ENCODE data around the gene AKAP7.

The AKAP7 gene

GRCh38 chr6:131156411-131156810 is 21.1 kb downstream of the AKAP7 start:
- H3K27me3 Mint-ChIP-seq (ENCODE audit: low read depth) = no peaks in the 10 kb centered on the region
- no peaks in the 10 kb centered on the region for H3K9me3 Mint-ChIP-seq
- H3K4me1 Mint-ChIP-seq (ENCODE audit: low read depth) = no peaks in the 10 kb centered on the region
- no peak overlapping the region for H3K27ac Mint-ChIP-seq
- H3K4me3 Mint-ChIP-seq = no peak overlapping the region
- no peak for DNase-seq (ENCODE audit: low spot score)
- no peaks in the 10 kb centered on the region for H3K36me3 Mint-ChIP-seq (ENCODE audit: low read depth)

- Mint-ChIP-seq H3K4me1 (ENCODE audit: low read depth) (no peaks in the 10 kb centered on the region), H3K27ac (no peak overlapping the region), H3K9me3 (no peaks in the 10 kb centered on the region), H3K4me3 (no peak overlapping the region), H3K27me3 (ENCODE audit: low read depth) (no peaks in the 10 kb centered on the region), H3K36me3 (ENCODE audit: low read depth) (no peaks in the 10 kb centered on the region)
- no peak for DNase-seq (ENCODE audit: low spot score)
Observed at GRCh38 chr6:131159578-131159977, 24.3 kb downstream of the AKAP7 start.

- H3K4me3 Mint-ChIP-seq = no peak overlapping the region
- no peaks in the 10 kb centered on the region for H3K27me3 Mint-ChIP-seq (ENCODE audit: low read depth)
- no peaks in the 10 kb centered on the region for H3K9me3 Mint-ChIP-seq
- DNase-seq (ENCODE audit: low spot score) = no peak
- no peak overlapping the region for H3K27ac Mint-ChIP-seq
- H3K36me3 Mint-ChIP-seq (ENCODE audit: low read depth) = no peaks in the 10 kb centered on the region
- no peaks in the 10 kb centered on the region for H3K4me1 Mint-ChIP-seq (ENCODE audit: low read depth)
Observed at GRCh38 chr6:131160254-131160758, 25.0 kb downstream of the AKAP7 start.

GRCh38 chr6:131161987-131162386 is 26.7 kb downstream of the AKAP7 start:
- no peaks in the 10 kb centered on the region for H3K27me3 Mint-ChIP-seq (ENCODE audit: low read depth)
- H3K27ac Mint-ChIP-seq = no peak overlapping the region
- H3K4me3 Mint-ChIP-seq = no peak overlapping the region
- H3K9me3 Mint-ChIP-seq = no peaks in the 10 kb centered on the region
- no peaks in the 10 kb centered on the region for H3K36me3 Mint-ChIP-seq (ENCODE audit: low read depth)
- H3K4me1 Mint-ChIP-seq (ENCODE audit: low read depth) = no peaks in the 10 kb centered on the region
- no peak for DNase-seq (ENCODE audit: low spot score)

- H3K27me3 Mint-ChIP-seq (ENCODE audit: low read depth) = no peaks in the 10 kb centered on the region
- H3K4me1 Mint-ChIP-seq (ENCODE audit: low read depth) = no peaks in the 10 kb centered on the region
- H3K9me3 Mint-ChIP-seq = no peaks in the 10 kb centered on the region
- no peak overlapping the region for H3K27ac Mint-ChIP-seq
- no peak overlapping the region for H3K4me3 Mint-ChIP-seq
- DNase-seq (ENCODE audit: low spot score) = no peak
- no peaks in the 10 kb centered on the region for H3K36me3 Mint-ChIP-seq (ENCODE audit: low read depth)
Observed at GRCh38 chr6:131163886-131164285, 28.6 kb downstream of the AKAP7 start.

GRCh38 chr6:131164506-131164905 is 29.2 kb downstream of the AKAP7 start:
- no peak for DNase-seq (ENCODE audit: low spot score)
- Mint-ChIP-seq H3K27ac (no peak overlapping the region), H3K4me3 (no peak overlapping the region), H3K4me1 (ENCODE audit: low read depth) (no peaks in the 10 kb centered on the region), H3K27me3 (ENCODE audit: low read depth) (no peaks in the 10 kb centered on the region), H3K36me3 (ENCODE audit: low read depth) (no peaks in the 10 kb centered on the region), H3K9me3 (no peaks in the 10 kb centered on the region)

GRCh38 chr6:131167773-131168172 is 32.5 kb downstream of the AKAP7 start:
- no peak overlapping the region for H3K4me3 Mint-ChIP-seq
- no peaks in the 10 kb centered on the region for H3K27me3 Mint-ChIP-seq (ENCODE audit: low read depth)
- DNase-seq (ENCODE audit: low spot score) = no peak
- H3K27ac Mint-ChIP-seq = no peak overlapping the region
- no peaks in the 10 kb centered on the region for H3K36me3 Mint-ChIP-seq (ENCODE audit: low read depth)
- H3K9me3 Mint-ChIP-seq = no peaks in the 10 kb centered on the region
- no peaks in the 10 kb centered on the region for H3K4me1 Mint-ChIP-seq (ENCODE audit: low read depth)

GRCh38 chr6:131169613-131170012 is 34.3 kb downstream of the AKAP7 start:
- Mint-ChIP-seq H3K4me1 (ENCODE audit: low read depth) (no peaks in the 10 kb centered on the region), H3K36me3 (ENCODE audit: low read depth) (no peaks in the 10 kb centered on the region), H3K4me3 (no peak overlapping the region), H3K9me3 (no peaks in the 10 kb centered on the region), H3K27me3 (ENCODE audit: low read depth) (no peaks in the 10 kb centered on the region), H3K27ac (no peak overlapping the region)
- DNase-seq (ENCODE audit: low spot score) = no peak

DNA sequence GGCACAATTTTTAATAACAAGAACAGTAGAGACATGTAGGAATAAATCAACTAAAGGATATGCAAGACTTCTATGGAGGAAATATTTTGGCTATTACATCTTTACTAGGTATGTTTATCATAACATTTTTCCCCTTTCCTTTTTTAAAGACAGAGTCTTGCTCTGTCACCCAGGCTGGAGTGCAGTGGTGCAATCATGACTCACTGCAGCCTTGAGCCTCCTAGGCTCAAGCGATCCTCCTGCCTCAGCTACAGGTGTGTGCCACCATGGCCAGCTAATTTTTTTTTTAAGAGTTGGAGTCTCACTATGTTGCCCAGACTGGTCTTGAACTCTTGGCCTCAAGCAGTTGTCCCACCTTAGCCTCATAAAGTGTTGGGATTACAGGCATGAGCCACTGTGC is 37.0 kb downstream of the AKAP7 start:
- Mint-ChIP-seq H3K27me3 (ENCODE audit: low read depth) (no peaks in the 10 kb centered on the region), H3K36me3 (ENCODE audit: low read depth) (no peaks in the 10 kb centered on the region), H3K9me3 (no peaks in the 10 kb centered on the region), H3K27ac (no peak overlapping the region), H3K4me1 (ENCODE audit: low read depth) (no peaks in the 10 kb centered on the region), H3K4me3 (no peak overlapping the region)
- DNase-seq (ENCODE audit: low spot score) = no peak

DNA sequence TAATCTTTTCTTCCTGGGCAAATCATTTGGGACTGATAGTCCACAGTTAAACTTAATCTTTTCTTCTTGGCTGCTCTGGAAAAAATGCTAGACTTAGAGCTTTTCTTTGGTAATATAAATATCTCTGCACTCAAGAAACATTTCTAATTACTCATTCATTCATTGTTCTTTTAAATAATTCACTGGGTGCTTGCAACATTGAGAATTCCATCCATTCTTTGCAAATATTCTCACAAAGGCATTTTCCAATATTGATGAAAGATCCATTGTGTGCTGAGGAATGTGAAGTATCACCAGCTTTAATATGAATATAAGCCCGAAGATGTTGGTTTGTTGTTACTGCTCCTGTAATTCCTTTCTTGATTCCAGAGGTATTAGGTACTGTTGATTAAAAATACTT is 38.4 kb downstream of the AKAP7 start:
- DNase-seq (ENCODE audit: low spot score) = no peak
- no peak overlapping the region for H3K27ac Mint-ChIP-seq
- H3K4me3 Mint-ChIP-seq = no peak overlapping the region
- H3K27me3 Mint-ChIP-seq (ENCODE audit: low read depth) = no peaks in the 10 kb centered on the region
- H3K4me1 Mint-ChIP-seq (ENCODE audit: low read depth) = no peaks in the 10 kb centered on the region
- no peaks in the 10 kb centered on the region for H3K9me3 Mint-ChIP-seq
- no peaks in the 10 kb centered on the region for H3K36me3 Mint-ChIP-seq (ENCODE audit: low read depth)

GRCh38 chr6:131175564-131175963 is 40.3 kb downstream of the AKAP7 start:
- no peak for DNase-seq (ENCODE audit: low spot score)
- Mint-ChIP-seq H3K4me1 (ENCODE audit: low read depth) (no peaks in the 10 kb centered on the region), H3K27me3 (ENCODE audit: low read depth) (no peaks in the 10 kb centered on the region), H3K9me3 (no peaks in the 10 kb centered on the region), H3K36me3 (ENCODE audit: low read depth) (no peaks in the 10 kb centered on the region), H3K4me3 (no peak overlapping the region), H3K27ac (no peak overlapping the region)

DNA sequence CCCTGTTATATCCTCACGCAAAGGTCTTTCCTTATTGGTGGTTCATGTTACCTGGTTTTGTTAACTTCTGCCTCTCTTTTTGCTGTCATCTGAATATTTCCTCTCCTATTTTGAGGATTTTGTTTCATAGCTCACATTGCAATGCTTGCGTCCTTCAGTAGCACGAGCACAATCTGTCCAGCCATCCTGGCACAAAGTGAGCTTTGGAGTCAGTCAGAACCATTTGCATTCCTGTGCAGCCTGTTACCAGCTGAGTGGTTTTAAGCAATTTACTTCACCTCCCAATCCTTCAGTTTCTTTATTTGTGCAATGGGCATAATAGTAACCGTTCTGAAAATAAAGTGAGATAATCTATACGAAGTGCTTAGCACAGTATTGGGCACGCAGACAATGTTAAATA is 42.7 kb downstream of the AKAP7 start:
- no peak overlapping the region for H3K4me3 Mint-ChIP-seq
- H3K4me1 Mint-ChIP-seq (ENCODE audit: low read depth) = peaks cover 2% of the 10 kb centered on the region
- H3K27me3 Mint-ChIP-seq (ENCODE audit: low read depth) = no peaks in the 10 kb centered on the region
- H3K36me3 Mint-ChIP-seq (ENCODE audit: low read depth) = no peaks in the 10 kb centered on the region
- H3K27ac Mint-ChIP-seq = no peak overlapping the region
- H3K9me3 Mint-ChIP-seq = no peaks in the 10 kb centered on the region
- no peak for DNase-seq (ENCODE audit: low spot score)

DNA sequence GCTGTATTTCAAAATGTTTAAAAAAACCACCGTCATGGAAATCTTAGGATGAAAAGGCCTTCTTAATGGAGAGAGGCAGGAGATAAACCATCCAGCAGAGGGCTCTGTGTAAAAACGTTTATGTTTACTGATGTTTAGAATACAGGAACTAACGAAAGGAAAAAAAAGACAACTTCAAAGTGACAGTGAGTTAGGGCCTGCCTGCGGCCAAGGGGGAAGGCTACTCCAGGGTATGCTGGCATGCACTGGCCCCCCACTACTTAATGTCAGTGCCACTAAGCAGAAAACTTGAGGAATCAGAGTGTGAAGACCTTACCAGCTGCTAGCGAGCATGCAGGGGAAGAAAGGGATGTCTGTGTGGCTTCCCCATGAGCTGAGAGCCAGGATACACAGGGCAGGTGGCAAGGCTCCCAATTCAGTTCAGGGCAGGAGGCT is 47.7 kb downstream of the AKAP7 start:
- H3K36me3 Mint-ChIP-seq (ENCODE audit: low read depth) = no peaks in the 10 kb centered on the region
- H3K27ac Mint-ChIP-seq = peak overlapping the region; percentile 95
- H3K4me1 Mint-ChIP-seq (ENCODE audit: low read depth) = peaks cover 6% of the 10 kb centered on the region
- no peaks in the 10 kb centered on the region for H3K9me3 Mint-ChIP-seq
- peak overlapping the region; percentile 49 for H3K4me3 Mint-ChIP-seq
- H3K27me3 Mint-ChIP-seq (ENCODE audit: low read depth) = no peaks in the 10 kb centered on the region
- DNase-seq (ENCODE audit: low spot score) = no peak

- no peaks in the 10 kb centered on the region for H3K36me3 Mint-ChIP-seq (ENCODE audit: low read depth)
- H3K4me1 Mint-ChIP-seq (ENCODE audit: low read depth) = peaks cover 6% of the 10 kb centered on the region
- no peak overlapping the region for H3K4me3 Mint-ChIP-seq
- no peaks in the 10 kb centered on the region for H3K9me3 Mint-ChIP-seq
- peak overlapping the region; percentile 95 for H3K27ac Mint-ChIP-seq
- H3K27me3 Mint-ChIP-seq (ENCODE audit: low read depth) = no peaks in the 10 kb centered on the region
- DNase-seq (ENCODE audit: low spot score) = no peak
Observed at GRCh38 chr6:131183427-131184095, 48.3 kb downstream of the AKAP7 start.

GRCh38 chr6:131191590-131191989 is 56.3 kb downstream of the AKAP7 start:
- H3K9me3 Mint-ChIP-seq = peaks cover 37% of the 10 kb centered on the region
- H3K27me3 Mint-ChIP-seq (ENCODE audit: low read depth) = peaks cover 6% of the 10 kb centered on the region
- no peak overlapping the region for H3K4me3 Mint-ChIP-seq
- H3K4me1 Mint-ChIP-seq (ENCODE audit: low read depth) = peaks cover 3% of the 10 kb centered on the region
- no peak overlapping the region for H3K27ac Mint-ChIP-seq
- H3K36me3 Mint-ChIP-seq (ENCODE audit: low read depth) = peaks cover 25% of the 10 kb centered on the region
- no peak for DNase-seq (ENCODE audit: low spot score)

All from T-helper 2 cell treated with Interferon-gamma antibody and Interleukin-4, amounts not matched to agents 5 μg/mL and 100 μg/mL, for 36 hours (primary cell).